Measurements from ENCODE around the gene COL15A1. TPM values are rescaled to one million over a fixed set of nuclear protein-coding genes. Genes with fewer than 3 reads are reported as not detected.

The COL15A1 gene
- total RNA-seq, 1 experiment from 2014 or later = 0.22 TPM

DNA sequence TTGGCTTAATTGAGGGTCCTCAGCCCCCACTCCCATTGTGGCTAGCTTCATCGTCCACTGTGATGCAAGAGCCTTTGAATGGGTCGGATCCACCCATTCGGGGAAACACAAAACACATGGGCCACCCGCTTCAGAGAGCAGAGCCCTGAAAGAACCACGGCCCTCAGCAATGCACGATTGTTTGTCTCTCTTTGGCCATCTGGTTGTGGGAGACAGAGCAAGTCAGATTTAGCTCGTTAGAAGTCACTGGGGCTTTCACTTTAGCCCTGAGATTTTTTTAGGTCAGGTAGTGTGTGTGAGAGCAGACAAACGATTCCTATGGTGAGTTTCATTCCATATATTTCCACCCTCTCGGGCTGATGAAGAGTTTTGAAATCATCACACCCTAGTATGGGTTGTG lies 12.9 kb upstream of the COL15A1 start:
- peaks cover 3% of the 10 kb centered on the region for H3K9me3 Mint-ChIP-seq
- no peak overlapping the region for H3K4me3 Mint-ChIP-seq
- peaks cover 12% of the 10 kb centered on the region; the same call in 1 of the 2 replicates for H3K4me1 Mint-ChIP-seq
- TF ChIP-seq ZBTB43 (CRISPR knock-in tag; IDR thresholded peaks at IDR 0.05) = no peak
- TF ChIP-seq SMAD4 (CRISPR knock-in tag; IDR thresholded peaks at IDR 0.05) = no peak
- no peak for TF ChIP-seq ZSCAN18 (CRISPR knock-in tag; IDR thresholded peaks at IDR 0.05)
- no peak for TF ChIP-seq NR3C1 (CRISPR knock-in tag; conservative IDR thresholded peaks at IDR 0.05; ENCODE audit: low read depth)
- no peak for TF ChIP-seq HMGXB4 (CRISPR knock-in tag; IDR thresholded peaks at IDR 0.05)
- TF ChIP-seq ZNF317 (CRISPR knock-in tag; IDR thresholded peaks at IDR 0.05; ENCODE audit: borderline replicate concordance, low read depth) = no peak
- TF ChIP-seq GTF2I (CRISPR knock-in tag; conservative IDR thresholded peaks at IDR 0.05) = no peak
- no peak for TF ChIP-seq ZNF396 (CRISPR knock-in tag; IDR thresholded peaks at IDR 0.05; ENCODE audit: borderline replicate concordance)
- TF ChIP-seq ESRRA (CRISPR knock-in tag; IDR thresholded peaks at IDR 0.05; ENCODE audit: borderline replicate concordance) = no peak
- no peak for TF ChIP-seq FOXJ3 (CRISPR knock-in tag; IDR thresholded peaks at IDR 0.05; ENCODE audit: borderline replicate concordance)
- no peak for TF ChIP-seq E2F5 (CRISPR knock-in tag; IDR thresholded peaks at IDR 0.05)
- TF ChIP-seq NFE2L1 (CRISPR knock-in tag; IDR thresholded peaks at IDR 0.05) = no peak
- TF ChIP-seq E2F4 (CRISPR knock-in tag; IDR thresholded peaks at IDR 0.05; ENCODE audit: borderline replicate concordance, low read depth) = no peak
- ChIA-PET CTCF (no interaction called here), POLR2A (no interaction called here)
- no peak overlapping the region for H3K27ac Mint-ChIP-seq
- H3K36me3 Mint-ChIP-seq = no peaks in the 10 kb centered on the region
- no peak for DNase-seq (ENCODE audit: low spot score)
- no peaks in the 10 kb centered on the region; the same call in 1 of the 2 replicates for H3K27me3 Mint-ChIP-seq (ENCODE audit: low read depth)
- no peak for ATAC-seq

DNA sequence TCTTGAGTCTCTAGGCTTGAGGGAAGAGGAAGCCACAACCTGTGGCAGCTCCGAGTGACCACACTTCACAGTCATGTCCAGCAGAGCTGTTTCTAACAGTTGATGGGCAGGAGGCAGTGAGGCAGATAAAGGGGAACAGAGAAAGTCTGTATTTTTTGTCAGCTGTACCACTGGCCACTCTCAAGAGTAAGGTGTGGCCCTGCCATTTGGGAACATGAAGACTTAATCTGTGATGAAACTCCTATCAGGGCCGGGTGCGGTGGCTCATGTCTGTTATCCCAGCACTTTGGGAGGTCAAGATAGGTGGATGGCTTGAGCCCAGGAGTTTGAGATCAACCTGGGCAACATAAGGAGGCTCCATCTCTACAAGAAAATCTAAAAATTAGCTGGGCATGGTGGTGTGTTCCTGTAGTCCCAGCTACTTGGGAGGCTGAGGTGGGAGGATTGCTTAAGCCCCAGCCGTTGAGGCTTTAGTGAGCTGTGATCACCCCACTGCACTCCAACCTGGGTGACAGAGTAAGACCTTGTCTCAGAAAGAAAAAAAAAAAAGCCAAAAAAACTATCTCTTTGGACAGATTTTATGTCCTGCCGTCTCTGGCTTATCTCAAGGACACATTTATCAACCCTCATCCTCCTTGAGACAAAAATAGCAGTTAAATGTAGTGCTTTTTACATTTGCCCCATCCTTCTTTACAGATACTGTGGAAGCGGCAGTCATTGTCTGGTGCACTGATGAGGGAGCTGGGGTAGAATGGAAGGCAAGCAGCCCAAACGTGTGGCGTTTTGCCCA lies 11.9 kb upstream of the COL15A1 start:
- CTCF ChIA-PET = interaction anchor here (1.1 kb wide), 1 partner anchor 84 kb away, joined by 3 read pairs; no protein-coding TSS in a partner anchor
- TF ChIP-seq ZNF423 (CRISPR knock-in tag; IDR thresholded peaks at IDR 0.05) = no peak
- TF ChIP-seq SOX15 (CRISPR knock-in tag; IDR thresholded peaks at IDR 0.05) = no peak
- TF ChIP-seq TP53 (CRISPR knock-in tag; IDR thresholded peaks at IDR 0.05) = no peak
- TF ChIP-seq, protein P1, sequence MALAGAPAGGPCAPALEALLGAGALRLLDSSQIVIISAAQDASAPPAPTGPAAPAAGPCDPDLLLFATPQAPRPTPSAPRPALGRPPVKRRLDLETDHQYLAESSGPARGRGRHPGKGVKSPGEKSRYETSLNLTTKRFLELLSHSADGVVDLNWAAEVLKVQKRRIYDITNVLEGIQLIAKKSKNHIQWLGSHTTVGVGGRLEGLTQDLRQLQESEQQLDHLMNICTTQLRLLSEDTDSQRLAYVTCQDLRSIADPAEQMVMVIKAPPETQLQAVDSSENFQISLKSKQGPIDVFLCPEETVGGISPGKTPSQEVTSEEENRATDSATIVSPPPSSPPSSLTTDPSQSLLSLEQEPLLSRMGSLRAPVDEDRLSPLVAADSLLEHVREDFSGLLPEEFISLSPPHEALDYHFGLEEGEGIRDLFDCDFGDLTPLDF (CRISPR knock-in tag; IDR thresholded peaks at IDR 0.05) = no peak
- no peak for TF ChIP-seq E2F4 (CRISPR knock-in tag; IDR thresholded peaks at IDR 0.05; ENCODE audit: borderline replicate concordance, low read depth)
- no peak for TF ChIP-seq ZNF512 (CRISPR knock-in tag; IDR thresholded peaks at IDR 0.05; ENCODE audit: borderline replicate concordance)
- TF ChIP-seq, protein P2, sequence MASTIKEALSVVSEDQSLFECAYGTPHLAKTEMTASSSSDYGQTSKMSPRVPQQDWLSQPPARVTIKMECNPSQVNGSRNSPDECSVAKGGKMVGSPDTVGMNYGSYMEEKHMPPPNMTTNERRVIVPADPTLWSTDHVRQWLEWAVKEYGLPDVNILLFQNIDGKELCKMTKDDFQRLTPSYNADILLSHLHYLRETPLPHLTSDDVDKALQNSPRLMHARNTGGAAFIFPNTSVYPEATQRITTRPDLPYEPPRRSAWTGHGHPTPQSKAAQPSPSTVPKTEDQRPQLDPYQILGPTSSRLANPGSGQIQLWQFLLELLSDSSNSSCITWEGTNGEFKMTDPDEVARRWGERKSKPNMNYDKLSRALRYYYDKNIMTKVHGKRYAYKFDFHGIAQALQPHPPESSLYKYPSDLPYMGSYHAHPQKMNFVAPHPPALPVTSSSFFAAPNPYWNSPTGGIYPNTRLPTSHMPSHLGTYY (CRISPR knock-in tag; IDR thresholded peaks at IDR 0.05) = no peak

More for the DNA sequence above, 11.9 kb upstream of the COL15A1 start:
- no peak for DNase-seq (ENCODE audit: low spot score)
- Mint-ChIP-seq H3K27ac (no peak overlapping the region), H3K36me3 (no peaks in the 10 kb centered on the region), H3K27me3 (ENCODE audit: low read depth) (peaks cover 3% of the 10 kb centered on the region; the same call in 1 of the 2 replicates), H3K4me1 (peaks cover 12% of the 10 kb centered on the region; the same call in 1 of the 2 replicates), H3K9me3 (peaks cover 3% of the 10 kb centered on the region), H3K4me3 (no peak overlapping the region)
- POLR2A ChIA-PET = no interaction called here
- ATAC-seq = no peak

Measured in WTC11 (cell line).